ENCODE measurements around the gene NHS. TPM values are rescaled to one million over a fixed set of nuclear protein-coding genes. Genes with fewer than 3 reads are reported as not detected.

The NHS gene
- total RNA-seq, 1 experiment from 2014 or later = 6.2 TPM

DNA sequence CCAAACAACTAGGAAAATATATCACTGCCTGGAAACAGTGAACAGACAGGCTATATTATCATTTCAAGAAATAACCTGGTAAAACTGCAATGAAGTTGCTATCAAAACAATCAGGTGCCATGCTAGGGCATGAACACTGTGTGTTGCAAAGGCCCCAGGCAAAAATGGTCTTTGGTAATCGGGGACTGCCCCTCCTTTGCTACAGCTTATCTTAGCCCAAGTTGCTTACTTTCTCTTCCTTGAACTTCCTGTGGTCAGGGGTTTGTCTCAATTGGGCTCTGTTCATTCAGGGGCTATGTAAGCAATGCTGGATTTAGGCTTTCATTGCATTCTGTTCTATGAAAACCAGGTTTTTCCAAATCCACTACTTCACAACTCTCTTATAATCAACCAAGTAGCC, 392.7 kb downstream of the NHS start:
- ChIA-PET POLR2A (interaction anchor here (0.7 kb wide), 1 partner anchor 258 kb away, joined by 3 read pairs; no protein-coding TSS in a partner anchor), CTCF (interaction anchor here (0.5 to 0.6 kb wide), 2 partner anchors 23 to 398 kb away, joined by 3 read pairs; no protein-coding TSS in a partner anchor)
- no peak overlapping the region for H3K4me3 Mint-ChIP-seq (ENCODE audit: unreplicated experiment)
- intact Hi-C loops (cut with micrococcal nuclease) = no loop called here
- H3K9me3 Mint-ChIP-seq (ENCODE audit: unreplicated experiment) = no peaks in the 10 kb centered on the region
- no TSS peak for BruUV-seq (replicated peaks)
- no peaks in the 10 kb centered on the region for H3K4me1 Mint-ChIP-seq (ENCODE audit: insufficient read depth, unreplicated experiment)
- no peaks in the 10 kb centered on the region for H3K36me3 Mint-ChIP-seq (ENCODE audit: insufficient read depth, unreplicated experiment)
- TF ChIP-seq, protein P1, sequence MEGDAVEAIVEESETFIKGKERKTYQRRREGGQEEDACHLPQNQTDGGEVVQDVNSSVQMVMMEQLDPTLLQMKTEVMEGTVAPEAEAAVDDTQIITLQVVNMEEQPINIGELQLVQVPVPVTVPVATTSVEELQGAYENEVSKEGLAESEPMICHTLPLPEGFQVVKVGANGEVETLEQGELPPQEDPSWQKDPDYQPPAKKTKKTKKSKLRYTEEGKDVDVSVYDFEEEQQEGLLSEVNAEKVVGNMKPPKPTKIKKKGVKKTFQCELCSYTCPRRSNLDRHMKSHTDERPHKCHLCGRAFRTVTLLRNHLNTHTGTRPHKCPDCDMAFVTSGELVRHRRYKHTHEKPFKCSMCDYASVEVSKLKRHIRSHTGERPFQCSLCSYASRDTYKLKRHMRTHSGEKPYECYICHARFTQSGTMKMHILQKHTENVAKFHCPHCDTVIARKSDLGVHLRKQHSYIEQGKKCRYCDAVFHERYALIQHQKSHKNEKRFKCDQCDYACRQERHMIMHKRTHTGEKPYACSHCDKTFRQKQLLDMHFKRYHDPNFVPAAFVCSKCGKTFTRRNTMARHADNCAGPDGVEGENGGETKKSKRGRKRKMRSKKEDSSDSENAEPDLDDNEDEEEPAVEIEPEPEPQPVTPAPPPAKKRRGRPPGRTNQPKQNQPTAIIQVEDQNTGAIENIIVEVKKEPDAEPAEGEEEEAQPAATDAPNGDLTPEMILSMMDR (IDR thresholded peaks at IDR 0.05; ENCODE audit: unreplicated experiment) = no peak
- DNase-seq (ENCODE audit: unreplicated experiment) = peak; percentile 19
- H3K27ac Mint-ChIP-seq (ENCODE audit: low read depth, unreplicated experiment) = no peak overlapping the region
- H3K27me3 Mint-ChIP-seq (ENCODE audit: insufficient read depth, unreplicated experiment) = no peaks in the 10 kb centered on the region

DNA sequence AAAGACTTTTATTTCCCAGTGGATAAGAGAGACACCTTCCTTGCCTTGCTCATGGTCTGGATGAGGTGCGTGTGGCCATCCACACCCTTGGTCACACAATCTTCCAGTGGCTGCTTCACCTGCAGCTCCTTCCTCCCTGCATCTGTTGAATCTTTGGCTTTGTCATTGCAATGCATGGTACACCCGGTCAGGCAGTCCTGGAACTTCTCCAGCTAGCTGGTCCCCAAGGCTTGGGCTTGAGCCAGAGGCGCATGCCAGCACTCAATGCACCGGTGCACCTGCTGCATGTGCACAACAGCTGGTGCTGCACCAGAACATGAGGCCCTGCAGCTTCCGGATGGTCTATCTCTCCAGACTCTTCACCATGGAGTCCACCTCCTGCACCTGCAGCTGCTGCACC, 394.0 kb downstream of the NHS start:
- H3K27ac Mint-ChIP-seq (ENCODE audit: low read depth, unreplicated experiment) = no peak overlapping the region
- H3K9me3 Mint-ChIP-seq (ENCODE audit: unreplicated experiment) = no peaks in the 10 kb centered on the region
- no peak overlapping the region for H3K4me3 Mint-ChIP-seq (ENCODE audit: unreplicated experiment)
- DNase-seq (ENCODE audit: unreplicated experiment) = no peak
- TF ChIP-seq, protein P1 (IDR thresholded peaks at IDR 0.05; ENCODE audit: unreplicated experiment) = no peak
- ChIA-PET CTCF (interaction anchor here (0.7 kb wide), 1 partner anchor 77 kb away, joined by 3 read pairs; no protein-coding TSS in a partner anchor), POLR2A (no interaction called here)
- intact Hi-C loops (cut with micrococcal nuclease) = no loop called here
- no peaks in the 10 kb centered on the region for H3K4me1 Mint-ChIP-seq (ENCODE audit: insufficient read depth, unreplicated experiment)
- no peaks in the 10 kb centered on the region for H3K36me3 Mint-ChIP-seq (ENCODE audit: insufficient read depth, unreplicated experiment)
- BruUV-seq (replicated peaks) = no TSS peak
- H3K27me3 Mint-ChIP-seq (ENCODE audit: insufficient read depth, unreplicated experiment) = no peaks in the 10 kb centered on the region

DNA sequence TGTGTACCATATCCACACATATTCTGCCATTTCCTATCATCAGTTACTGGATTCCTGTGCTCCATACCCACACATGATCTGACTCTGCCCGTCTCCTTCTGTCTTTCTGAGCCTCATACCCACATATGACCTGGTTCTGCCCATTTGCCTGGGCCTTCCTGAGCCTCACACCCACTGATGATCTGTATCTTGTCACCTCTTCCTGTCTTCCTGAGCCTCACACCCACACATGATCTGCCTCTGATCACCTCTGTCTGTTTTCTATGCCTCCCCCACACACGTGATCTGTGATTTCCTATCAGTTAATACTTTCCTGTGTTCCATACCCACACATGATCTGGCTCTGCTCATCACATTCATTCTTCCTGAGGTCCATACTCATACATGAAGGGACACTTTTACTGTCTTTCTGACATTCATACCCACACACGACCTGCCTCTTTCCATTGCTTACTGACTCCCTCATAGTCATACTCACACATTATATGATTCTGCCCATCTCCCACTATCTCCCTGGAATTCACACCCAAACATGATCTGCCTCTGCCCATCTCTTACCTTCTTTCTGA, 394.8 kb downstream of the NHS start:
- ChIA-PET CTCF (no interaction called here), POLR2A (no interaction called here)
- H3K4me3 Mint-ChIP-seq (ENCODE audit: unreplicated experiment) = no peak overlapping the region
- H3K36me3 Mint-ChIP-seq (ENCODE audit: insufficient read depth, unreplicated experiment) = no peaks in the 10 kb centered on the region
- DNase-seq (ENCODE audit: unreplicated experiment) = no peak
- no TSS peak for BruUV-seq (replicated peaks)
- TF ChIP-seq, protein P1 (IDR thresholded peaks at IDR 0.05; ENCODE audit: unreplicated experiment) = no peak
- intact Hi-C loops (cut with micrococcal nuclease) = no loop called here
- H3K27me3 Mint-ChIP-seq (ENCODE audit: insufficient read depth, unreplicated experiment) = no peaks in the 10 kb centered on the region
- no peak overlapping the region for H3K27ac Mint-ChIP-seq (ENCODE audit: low read depth, unreplicated experiment)
- H3K9me3 Mint-ChIP-seq (ENCODE audit: unreplicated experiment) = no peaks in the 10 kb centered on the region
- H3K4me1 Mint-ChIP-seq (ENCODE audit: insufficient read depth, unreplicated experiment) = no peaks in the 10 kb centered on the region

DNA sequence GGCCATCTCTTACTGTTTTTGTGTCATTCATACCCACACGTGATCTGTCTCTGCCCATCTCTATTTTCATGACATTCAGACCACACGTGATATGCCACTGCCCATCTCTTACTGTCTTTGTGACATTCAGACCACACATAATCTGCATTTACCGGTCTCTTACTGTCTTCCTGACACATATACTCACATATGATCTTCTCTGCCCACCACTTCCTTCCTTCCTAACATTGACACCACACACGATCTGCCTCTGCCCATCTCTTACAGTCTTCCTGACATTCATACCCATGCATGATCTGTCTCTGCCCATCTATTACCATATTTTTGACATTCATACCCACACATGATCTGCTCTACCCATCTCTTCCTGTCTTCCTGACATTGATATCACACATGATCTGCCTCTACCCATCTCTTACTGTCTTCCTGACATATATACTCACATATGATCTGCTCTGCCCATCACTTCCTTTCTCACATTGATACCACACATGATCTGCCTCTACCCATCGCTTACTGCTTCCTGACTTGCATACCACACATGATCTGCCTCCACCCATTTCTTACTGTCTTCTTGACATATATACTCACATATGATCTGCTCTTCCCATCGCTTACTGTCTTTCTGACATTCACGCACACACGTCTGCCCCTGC, 398.3 kb downstream of the NHS start:
- Mint-ChIP-seq H3K27ac (ENCODE audit: low read depth, unreplicated experiment) (no peak overlapping the region), H3K4me1 (ENCODE audit: insufficient read depth, unreplicated experiment) (no peaks in the 10 kb centered on the region), H3K36me3 (ENCODE audit: insufficient read depth, unreplicated experiment) (no peaks in the 10 kb centered on the region)

More for the DNA sequence above, 398.3 kb downstream of the NHS start:
- intact Hi-C loops (cut with micrococcal nuclease) = no loop called here
- CTCF ChIA-PET = no interaction called here
- TF ChIP-seq, protein P1 (IDR thresholded peaks at IDR 0.05; ENCODE audit: unreplicated experiment) = no peak
- H3K4me3 Mint-ChIP-seq (ENCODE audit: unreplicated experiment) = no peak overlapping the region
- H3K9me3 Mint-ChIP-seq (ENCODE audit: unreplicated experiment) = peaks cover 4% of the 10 kb centered on the region
- DNase-seq (ENCODE audit: unreplicated experiment) = no peak
- H3K27me3 Mint-ChIP-seq (ENCODE audit: insufficient read depth, unreplicated experiment) = no peaks in the 10 kb centered on the region
- POLR2A ChIA-PET = no interaction called here
- no TSS peak for BruUV-seq (replicated peaks)
